Measurements from ENCODE around the gene GRAMD4.

Gene GRAMD4

DNA sequence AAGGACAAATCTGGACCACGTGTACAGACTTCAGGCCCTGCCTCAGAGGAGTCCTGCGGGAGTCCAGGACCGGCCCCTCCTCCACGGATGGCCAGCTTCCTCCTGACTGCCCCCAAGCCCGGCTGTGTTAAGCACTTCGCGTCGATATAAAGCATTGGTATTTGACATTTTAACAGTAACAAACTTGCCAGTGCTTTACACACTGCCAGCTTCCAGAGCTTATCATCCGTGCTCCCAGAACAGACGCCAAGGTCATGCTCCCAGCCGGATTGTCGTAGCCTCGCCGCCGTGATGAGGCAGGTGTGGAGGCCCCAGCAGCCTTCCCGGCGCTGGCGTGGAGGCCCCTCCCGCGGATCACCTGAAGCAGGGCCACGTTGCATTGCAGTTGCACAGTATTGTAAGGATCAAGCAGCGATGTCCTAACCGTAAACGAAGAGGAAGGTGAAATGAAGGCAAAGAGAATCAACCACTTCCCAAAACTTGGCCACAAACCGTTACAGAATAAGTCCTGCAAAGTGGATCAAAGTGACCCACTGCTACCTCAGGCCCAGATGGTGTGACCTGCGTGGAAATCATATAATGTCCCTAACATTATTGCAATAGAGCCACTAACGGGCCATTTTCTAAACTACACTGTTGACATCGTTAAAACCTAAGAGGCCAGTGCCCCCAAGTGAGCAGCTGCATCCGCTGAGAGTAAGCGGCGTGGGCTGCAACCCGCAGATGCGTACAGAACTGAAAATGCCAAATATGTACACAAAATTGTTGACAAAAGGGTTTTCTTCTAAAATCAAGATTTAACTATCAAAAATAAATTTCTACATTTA lies 66.2 kb downstream of the GRAMD4 start:
- Mint-ChIP-seq H3K27ac (no peak overlapping the region), H3K4me1 (no peaks in the 10 kb centered on the region), H3K9me3 (no peaks in the 10 kb centered on the region), H3K36me3 (ENCODE audit: low read depth) (peaks cover 47% of the 10 kb centered on the region), H3K27me3 (ENCODE audit: low read depth) (no peaks in the 10 kb centered on the region), H3K4me3 (no peak overlapping the region)
- TF ChIP-seq, protein P1, sequence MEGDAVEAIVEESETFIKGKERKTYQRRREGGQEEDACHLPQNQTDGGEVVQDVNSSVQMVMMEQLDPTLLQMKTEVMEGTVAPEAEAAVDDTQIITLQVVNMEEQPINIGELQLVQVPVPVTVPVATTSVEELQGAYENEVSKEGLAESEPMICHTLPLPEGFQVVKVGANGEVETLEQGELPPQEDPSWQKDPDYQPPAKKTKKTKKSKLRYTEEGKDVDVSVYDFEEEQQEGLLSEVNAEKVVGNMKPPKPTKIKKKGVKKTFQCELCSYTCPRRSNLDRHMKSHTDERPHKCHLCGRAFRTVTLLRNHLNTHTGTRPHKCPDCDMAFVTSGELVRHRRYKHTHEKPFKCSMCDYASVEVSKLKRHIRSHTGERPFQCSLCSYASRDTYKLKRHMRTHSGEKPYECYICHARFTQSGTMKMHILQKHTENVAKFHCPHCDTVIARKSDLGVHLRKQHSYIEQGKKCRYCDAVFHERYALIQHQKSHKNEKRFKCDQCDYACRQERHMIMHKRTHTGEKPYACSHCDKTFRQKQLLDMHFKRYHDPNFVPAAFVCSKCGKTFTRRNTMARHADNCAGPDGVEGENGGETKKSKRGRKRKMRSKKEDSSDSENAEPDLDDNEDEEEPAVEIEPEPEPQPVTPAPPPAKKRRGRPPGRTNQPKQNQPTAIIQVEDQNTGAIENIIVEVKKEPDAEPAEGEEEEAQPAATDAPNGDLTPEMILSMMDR (IDR thresholded peaks at IDR 0.05; ENCODE audit: unreplicated experiment in 3 of 3) = no peak

DNA sequence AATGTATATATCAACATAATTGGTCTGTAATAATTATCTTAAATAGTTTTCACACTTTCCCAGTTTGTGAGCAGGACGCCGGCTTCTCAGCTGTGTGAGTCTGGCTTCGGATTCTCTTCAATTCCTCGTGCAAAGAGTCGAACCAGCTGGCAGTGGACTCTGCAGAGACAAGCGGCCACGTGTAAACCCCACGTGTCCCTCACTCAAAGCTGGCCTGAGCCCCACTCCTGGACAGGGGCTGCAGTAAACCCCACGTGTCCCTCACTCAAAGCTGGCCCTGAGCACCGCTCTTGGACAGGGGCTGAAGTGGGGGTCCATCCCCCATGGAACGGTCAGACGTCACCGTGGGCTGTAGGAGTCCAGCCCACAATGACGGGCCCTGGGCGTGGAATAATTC lies 66.9 kb downstream of the GRAMD4 start:
- Mint-ChIP-seq H3K4me3 (no peak overlapping the region), H3K9me3 (no peaks in the 10 kb centered on the region), H3K27ac (no peak overlapping the region), H3K36me3 (ENCODE audit: low read depth) (peaks cover 52% of the 10 kb centered on the region), H3K27me3 (ENCODE audit: low read depth) (no peaks in the 10 kb centered on the region), H3K4me1 (no peaks in the 10 kb centered on the region)
- TF ChIP-seq, protein P1 (IDR thresholded peaks at IDR 0.05; ENCODE audit: unreplicated experiment in 3 of 3) = no peak

DNA sequence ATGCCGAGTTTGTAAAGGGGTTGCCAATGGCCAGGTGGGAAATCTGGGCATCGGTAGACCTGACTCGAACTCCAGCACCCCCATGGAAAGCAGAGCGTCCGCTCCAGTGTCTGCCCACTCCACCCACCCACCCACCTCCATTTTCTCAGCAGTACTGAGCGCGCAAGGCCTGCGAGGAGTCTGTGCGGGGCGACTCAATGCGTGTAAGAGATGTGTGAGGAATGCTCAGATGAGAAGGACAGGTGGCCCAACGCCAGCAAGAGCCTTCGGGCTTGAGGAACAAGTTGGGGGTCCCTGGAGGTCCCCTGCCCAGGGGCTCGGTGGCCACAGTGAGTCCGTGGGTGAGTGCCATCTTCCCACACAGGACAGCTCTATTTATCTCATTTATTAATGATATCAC lies 67.3 kb downstream of the GRAMD4 start:
- Mint-ChIP-seq H3K4me1 (no peaks in the 10 kb centered on the region), H3K27ac (no peak overlapping the region), H3K27me3 (ENCODE audit: low read depth) (no peaks in the 10 kb centered on the region), H3K4me3 (no peak overlapping the region), H3K9me3 (no peaks in the 10 kb centered on the region), H3K36me3 (ENCODE audit: low read depth) (peaks cover 52% of the 10 kb centered on the region)
- TF ChIP-seq, protein P1 (IDR thresholded peaks at IDR 0.05; ENCODE audit: unreplicated experiment in 3 of 3) = no peak

DNA sequence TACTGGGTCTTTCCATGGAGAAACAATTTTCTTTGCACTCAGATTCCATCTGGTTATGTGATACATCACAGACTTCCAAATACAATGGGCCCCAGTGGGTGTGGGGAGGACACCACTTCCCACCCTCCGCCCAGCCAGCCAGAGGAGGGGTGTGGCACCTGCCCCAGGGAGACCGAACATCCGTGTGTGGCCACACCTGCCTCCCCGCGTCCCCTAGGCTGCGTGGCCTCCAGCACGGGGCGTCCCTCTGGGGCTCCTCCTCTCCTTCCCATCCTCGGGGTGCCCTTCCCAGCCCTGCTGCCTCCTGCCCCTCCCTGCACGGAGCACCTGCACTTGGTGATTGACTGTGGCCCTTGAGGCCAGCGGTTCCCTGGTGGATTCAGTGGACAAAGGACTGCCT lies 68.8 kb downstream of the GRAMD4 start:
- Mint-ChIP-seq H3K4me1 (no peaks in the 10 kb centered on the region), H3K4me3 (no peak overlapping the region), H3K27me3 (ENCODE audit: low read depth) (no peaks in the 10 kb centered on the region), H3K27ac (no peak overlapping the region), H3K9me3 (no peaks in the 10 kb centered on the region), H3K36me3 (ENCODE audit: low read depth) (peaks cover 57% of the 10 kb centered on the region)
- TF ChIP-seq, protein P1 (IDR thresholded peaks at IDR 0.05; ENCODE audit: unreplicated experiment in 3 of 3) = no peak

DNA sequence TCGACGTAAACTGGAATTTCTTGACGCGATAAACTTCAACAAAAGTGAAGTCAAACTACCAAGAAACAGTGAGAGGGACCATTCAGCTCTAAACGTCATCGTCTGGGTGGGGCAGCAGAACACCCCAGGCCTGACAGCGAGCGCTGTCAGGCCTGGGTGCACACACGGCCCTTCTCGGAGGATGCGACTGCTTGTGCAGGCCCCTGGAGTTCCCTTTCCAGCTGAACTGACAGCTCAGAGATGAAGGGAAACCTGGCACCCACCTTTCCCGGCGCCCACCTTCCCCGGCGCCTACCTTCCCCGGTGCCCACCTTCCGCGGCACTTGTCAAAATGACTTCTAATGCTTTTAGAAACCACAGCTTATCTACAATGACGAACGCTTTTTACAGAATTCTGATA lies 70.0 kb downstream of the GRAMD4 start:
- no peaks in the 10 kb centered on the region for H3K9me3 Mint-ChIP-seq
- H3K36me3 Mint-ChIP-seq (ENCODE audit: low read depth) = peaks cover 57% of the 10 kb centered on the region
- H3K27me3 Mint-ChIP-seq (ENCODE audit: low read depth) = no peaks in the 10 kb centered on the region
- H3K4me1 Mint-ChIP-seq = no peaks in the 10 kb centered on the region
- TF ChIP-seq, protein P1 (IDR thresholded peaks at IDR 0.05; ENCODE audit: unreplicated experiment in 3 of 3) = no peak
- no peak overlapping the region for H3K27ac Mint-ChIP-seq
- no peak overlapping the region for H3K4me3 Mint-ChIP-seq

DNA sequence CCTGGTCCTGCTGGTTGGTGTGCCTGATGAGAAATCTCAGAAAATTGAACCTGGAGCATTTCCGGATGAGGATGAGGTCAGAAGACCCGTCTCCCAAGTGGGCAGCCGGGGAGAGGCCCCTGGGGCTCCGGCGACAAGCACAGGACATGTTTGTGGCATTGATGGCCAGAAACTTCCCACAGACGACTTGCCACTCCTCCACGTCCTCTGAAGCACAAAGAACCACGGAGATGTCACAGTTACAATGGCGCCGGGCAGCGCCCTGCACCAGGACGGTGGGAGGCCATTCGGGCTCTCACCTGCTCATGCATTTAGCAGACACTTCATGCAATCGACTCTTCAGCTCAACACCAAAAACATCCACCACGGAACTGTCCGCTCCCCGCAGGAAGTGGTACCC lies 71.4 kb downstream of the GRAMD4 start:
- H3K9me3 Mint-ChIP-seq = no peaks in the 10 kb centered on the region
- H3K4me1 Mint-ChIP-seq = no peaks in the 10 kb centered on the region
- H3K27me3 Mint-ChIP-seq (ENCODE audit: low read depth) = no peaks in the 10 kb centered on the region
- H3K4me3 Mint-ChIP-seq = no peak overlapping the region
- TF ChIP-seq, protein P1 (IDR thresholded peaks at IDR 0.05; ENCODE audit: unreplicated experiment in 3 of 3) = no peak
- peaks cover 43% of the 10 kb centered on the region for H3K36me3 Mint-ChIP-seq (ENCODE audit: low read depth)
- H3K27ac Mint-ChIP-seq = no peak overlapping the region

Measured in nephron (organoid).